Lower lobe of right lung (tissue), 2 donors: ENCODE measurements around the gene CDH23. TPM values are rescaled to one million over a fixed set of nuclear protein-coding genes. Genes with fewer than 3 reads are reported as not detected.
"Not testable (repeated sequence)": the region's sequence is repeated elsewhere in the genome, so short reads cannot be mapped to it uniquely, and the experiment has no call there.

Source experiments
- ATAC-seq, 2 donors: fragments of 200-7000 bp; cut with Tn5 transposase; one replicate each; pipeline ENCODE4 v1.9.1; 2020 to 2022; ENCODE audit warnings: mild to moderate bottlenecking in 2 of 2, moderate library complexity in 2 of 2
- DNase-seq: peaks from one replicate; pipeline ENCODE4 v3.0.0-alpha.2; 2020
- H3K27ac ChIP-seq: fragments of 200-600 bp; one replicate; pipeline ENCODE4 v1.8.0; 2022
- H3K27me3 ChIP-seq: fragments of 200-600 bp; one replicate; pipeline ENCODE4 v1.8.0; 2022; ENCODE audit warnings: low read depth
- H3K36me3 ChIP-seq: fragments of 200-600 bp; one replicate; pipeline ENCODE4 v1.8.0; 2022; ENCODE audit warnings: mild to moderate bottlenecking
- H3K4me1 ChIP-seq: fragments of 200-600 bp; one replicate; pipeline ENCODE4 v1.8.0; 2022
- H3K4me3 ChIP-seq: fragments of 200-600 bp; one replicate; pipeline ENCODE4 v1.8.0; 2022; ENCODE audit warnings: mild to moderate bottlenecking
- H3K9me3 ChIP-seq: fragments of 200-600 bp; one replicate; pipeline ENCODE4 v1.8.0; 2022
- intact Hi-C: fragments of 100-400 bp; cut with DNase I; formaldehyde crosslinking; loops from one replicate; pipeline ENCODE4 v1.11.0; 2022
- total RNA-seq: library from RNA; stranded (reverse); fragmentation: NEBNext Ultra II Directional; extraction: Animal tissue kit (Norgen Biotek cat#: 25700); gene quantifications from one replicate; pipeline ENCODE4 v1.2.1, GENCODE V29; 2021
- TF ChIP-seq, protein P1 (sequence below): fragments of 200-600 bp; IDR thresholded peaks from one replicate; pipeline ENCODE4 v1.8.0; 2022; ENCODE audit warnings: antibody characterized with exemption, mild to moderate bottlenecking
- donor health status: DM: no; HTN: yes; CAD: no; lungs with severe emphysema.

CDH23 gene
- total RNA-seq, 1 donor from 2014 or later = 9.4 TPM

DNA sequence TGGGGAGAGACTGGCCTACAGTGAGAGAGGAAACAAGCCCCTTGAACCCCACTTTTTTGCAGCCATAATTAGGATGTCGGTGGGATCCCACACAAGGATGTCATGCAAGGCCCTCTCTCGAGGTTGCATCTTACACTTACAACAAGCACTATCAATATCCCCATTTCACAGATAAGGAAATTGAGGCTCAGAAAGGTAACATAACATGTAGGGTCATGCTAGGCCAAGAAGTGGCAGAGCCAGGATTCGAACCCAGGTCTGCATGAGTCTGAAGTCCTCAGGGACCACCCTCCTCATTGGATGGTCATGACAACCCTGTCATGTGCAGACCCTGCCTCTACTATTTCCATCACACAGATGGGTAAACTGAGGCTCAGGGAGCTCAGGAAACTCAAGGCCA is 199.4 kb downstream of the CDH23 start:
- no peaks in the 10 kb centered on the region for H3K9me3 ChIP-seq
- peaks cover 18% of the 10 kb centered on the region for H3K4me1 ChIP-seq
- H3K36me3 ChIP-seq = no peaks in the 10 kb centered on the region
- no peak overlapping the region for H3K27ac ChIP-seq
- intact Hi-C loops = no loop called here
- TF ChIP-seq, protein P1, sequence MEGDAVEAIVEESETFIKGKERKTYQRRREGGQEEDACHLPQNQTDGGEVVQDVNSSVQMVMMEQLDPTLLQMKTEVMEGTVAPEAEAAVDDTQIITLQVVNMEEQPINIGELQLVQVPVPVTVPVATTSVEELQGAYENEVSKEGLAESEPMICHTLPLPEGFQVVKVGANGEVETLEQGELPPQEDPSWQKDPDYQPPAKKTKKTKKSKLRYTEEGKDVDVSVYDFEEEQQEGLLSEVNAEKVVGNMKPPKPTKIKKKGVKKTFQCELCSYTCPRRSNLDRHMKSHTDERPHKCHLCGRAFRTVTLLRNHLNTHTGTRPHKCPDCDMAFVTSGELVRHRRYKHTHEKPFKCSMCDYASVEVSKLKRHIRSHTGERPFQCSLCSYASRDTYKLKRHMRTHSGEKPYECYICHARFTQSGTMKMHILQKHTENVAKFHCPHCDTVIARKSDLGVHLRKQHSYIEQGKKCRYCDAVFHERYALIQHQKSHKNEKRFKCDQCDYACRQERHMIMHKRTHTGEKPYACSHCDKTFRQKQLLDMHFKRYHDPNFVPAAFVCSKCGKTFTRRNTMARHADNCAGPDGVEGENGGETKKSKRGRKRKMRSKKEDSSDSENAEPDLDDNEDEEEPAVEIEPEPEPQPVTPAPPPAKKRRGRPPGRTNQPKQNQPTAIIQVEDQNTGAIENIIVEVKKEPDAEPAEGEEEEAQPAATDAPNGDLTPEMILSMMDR = no peak
- no peak overlapping the region for H3K4me3 ChIP-seq
- ATAC-seq (no peak), DNase-seq (no peak)
- no peaks in the 10 kb centered on the region for H3K27me3 ChIP-seq

DNA sequence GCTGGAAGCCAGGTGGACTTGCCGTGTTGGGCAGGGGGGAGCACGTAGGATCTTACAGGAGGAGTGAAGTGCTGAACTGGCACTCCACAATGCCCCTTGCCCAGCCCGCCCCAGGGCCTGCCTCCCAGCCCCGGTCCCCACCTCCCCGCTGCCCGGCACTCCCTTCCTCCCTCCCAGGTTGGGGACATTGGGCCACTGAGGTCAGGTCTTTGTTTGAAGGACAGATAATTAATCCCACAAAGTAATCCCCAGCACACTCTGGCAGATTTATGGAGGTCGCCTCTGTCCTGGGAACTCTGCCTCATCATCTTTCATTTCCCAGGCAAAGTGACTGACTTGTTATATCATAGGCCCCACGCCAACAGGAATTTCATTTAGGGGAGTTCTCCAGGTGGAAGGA is 200.0 kb downstream of the CDH23 start:
- no peaks in the 10 kb centered on the region for H3K36me3 ChIP-seq
- H3K27me3 ChIP-seq = no peaks in the 10 kb centered on the region
- peaks cover 18% of the 10 kb centered on the region for H3K4me1 ChIP-seq
- intact Hi-C loops = no loop called here
- TF ChIP-seq, protein P1 = no peak
- no peaks in the 10 kb centered on the region for H3K9me3 ChIP-seq
- peak overlapping the region; percentile 82 for H3K27ac ChIP-seq
- DNase-seq (no peak), ATAC-seq (no peak)
- no peak overlapping the region for H3K4me3 ChIP-seq

- H3K36me3 ChIP-seq = no peaks in the 10 kb centered on the region
- peak overlapping the region; percentile 82 for H3K27ac ChIP-seq
- TF ChIP-seq, protein P1 = no peak
- no peaks in the 10 kb centered on the region for H3K27me3 ChIP-seq
- DNase-seq (peak; percentile 71), ATAC-seq (peak; percentile 75 to 86)
- H3K9me3 ChIP-seq = no peaks in the 10 kb centered on the region
- peaks cover 18% of the 10 kb centered on the region for H3K4me1 ChIP-seq
- intact Hi-C loops = no loop called here
- no peak overlapping the region for H3K4me3 ChIP-seq
Observed at GRCh38 chr10:71597821-71598498, 201.2 kb downstream of the CDH23 start.

DNA sequence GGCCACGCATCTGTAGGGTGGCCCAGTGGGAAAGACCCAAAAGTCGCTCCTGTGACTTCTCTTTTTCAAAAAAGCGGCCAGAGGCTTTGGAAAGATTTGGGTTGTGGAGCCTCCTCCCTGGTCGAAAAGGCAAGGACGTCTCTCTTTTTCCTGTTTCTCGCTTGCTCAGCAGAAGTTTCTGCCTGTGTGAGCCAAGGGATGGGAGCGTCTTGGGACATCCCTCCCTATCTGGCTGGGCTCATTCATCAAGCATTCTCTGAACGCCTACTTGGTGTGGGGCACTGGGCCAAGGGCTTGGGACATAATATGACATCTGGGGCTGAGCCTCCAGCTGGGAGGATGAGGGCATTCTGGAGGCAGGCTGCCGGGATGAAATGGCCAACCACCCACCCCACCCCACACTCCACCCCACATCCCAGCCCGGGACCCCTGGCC is 201.9 kb downstream of the CDH23 start:
- TF ChIP-seq, protein P1 = no peak
- H3K4me1 ChIP-seq = peaks cover 18% of the 10 kb centered on the region
- ATAC-seq (peak; percentile 71 to 78), DNase-seq (peak; percentile 77)
- H3K27me3 ChIP-seq = no peaks in the 10 kb centered on the region
- H3K27ac ChIP-seq = peak overlapping the region; percentile 82
- no peaks in the 10 kb centered on the region for H3K36me3 ChIP-seq
- intact Hi-C loops = no loop called here
- no peak overlapping the region for H3K4me3 ChIP-seq
- H3K9me3 ChIP-seq = no peaks in the 10 kb centered on the region

DNA sequence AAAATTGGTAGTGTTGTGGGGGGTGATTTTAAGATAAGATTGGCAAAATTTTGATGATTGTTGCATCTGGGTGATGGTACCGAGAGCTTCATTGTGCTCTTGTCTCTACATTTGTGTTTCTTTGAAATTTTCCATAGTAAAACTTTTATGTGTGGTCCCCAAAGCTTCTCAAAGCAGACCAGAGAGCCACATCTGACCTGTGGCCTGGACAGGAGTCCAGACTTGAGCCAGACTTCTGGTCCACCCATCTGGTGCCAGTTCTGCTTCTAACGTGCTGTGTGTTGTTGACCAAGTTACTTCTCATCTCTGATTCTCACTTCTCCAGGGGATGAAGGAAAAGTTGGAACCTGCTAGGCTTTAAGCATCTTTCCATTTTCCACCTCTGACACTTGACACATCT is 202.8 kb downstream of the CDH23 start:
- H3K27me3 ChIP-seq = no peaks in the 10 kb centered on the region
- ATAC-seq = no peak
- H3K27ac ChIP-seq = no peak overlapping the region
- no peak overlapping the region for H3K4me3 ChIP-seq
- H3K9me3 ChIP-seq = no peaks in the 10 kb centered on the region
- peaks cover 18% of the 10 kb centered on the region for H3K4me1 ChIP-seq
- intact Hi-C loops = no loop called here
- DNase-seq = no peak
- no peaks in the 10 kb centered on the region for H3K36me3 ChIP-seq
- TF ChIP-seq, protein P1 = no peak

- H3K27me3 ChIP-seq, H3K36me3 ChIP-seq, H3K9me3 ChIP-seq, DNase-seq, H3K4me3 ChIP-seq, ATAC-seq, H3K27ac ChIP-seq, intact Hi-C loops: not testable (repeated sequence)
- H3K4me1 ChIP-seq = peaks cover 18% of the 10 kb centered on the region
Observed at GRCh38 chr10:71600242-71600641, 203.5 kb downstream of the CDH23 start.
